H1 (cell line): ENCODE results near the gene GMCL2. TPM values are rescaled to one million over a fixed set of nuclear protein-coding genes. Genes with fewer than 3 reads are reported as not detected.

Experiments
- CTCF ChIA-PET: fragments of 300-600 bp; sonication (Branson Sonifier 250); formaldehyde crosslinking; loops from one replicate; lab custom pipeline; 2021; ENCODE audit not compliant: partially characterized antibody; lab: Charles Lee
- POLR2A ChIA-PET: fragments of 300-600 bp; sonication (Branson Sonifier 250); formaldehyde crosslinking; loops from one replicate; lab custom pipeline; 2021; ENCODE audit warnings: inconsistent platforms; ENCODE audit not compliant: partially characterized antibody; lab: Charles Lee
- DNase-seq, 2 experiments: peaks; one replicate each; pipeline versions ENCODE4 v3.0.0 to v3.0.0-alpha.2; 2010 to 2022; ENCODE audit warnings: low spot score in 2 of 2, low read depth in 1 of 2, mixed read lengths in 1 of 2
- FAIRE-seq: peaks from 2 replicates; lab custom pipeline; 2011; peaks lifted over from hg19 to GRCh38; lab: Jason Lieb, UNC
- H2AFZ ChIP-seq: 2 replicates; pipeline ENCODE4 v1.8.1; 2012; ENCODE audit warnings: low read length, inconsistent platforms
- H2AK5ac ChIP-seq: 2 replicates; pipeline ENCODE4 v1.6.1; 2013; ENCODE audit warnings: low read depth, low read length
- H2BK120ac ChIP-seq: replicated peaks from 2 replicates; pipeline ENCODE3; 2013; ENCODE audit warnings: low read depth, low read length, inconsistent platforms
- H2BK12ac ChIP-seq: 2 replicates; pipeline ENCODE4 v1.6.1; 2013; ENCODE audit warnings: low read depth, low read length
- H2BK15ac ChIP-seq: 2 replicates; pipeline ENCODE4 v1.6.1; 2013; ENCODE audit warnings: low read length
- H2BK20ac ChIP-seq: 2 replicates; pipeline ENCODE4 v1.6.1; 2013; ENCODE audit warnings: low read length
- H2BK5ac ChIP-seq: 2 replicates; pipeline ENCODE4 v1.6.1; 2013; ENCODE audit warnings: low read depth, low read length
- H3K14ac ChIP-seq: 2 replicates; pipeline ENCODE4 v1.6.1; 2013; ENCODE audit warnings: inconsistent platforms; ENCODE audit not compliant: insufficient read length
- H3K18ac ChIP-seq: 2 replicates; pipeline ENCODE4 v1.6.1; 2013; ENCODE audit warnings: low read length; ENCODE audit errors: extremely low read depth
- H3K23ac ChIP-seq: 2 replicates; pipeline ENCODE4 v1.6.1; 2013; ENCODE audit warnings: inconsistent platforms; ENCODE audit not compliant: insufficient read length
- H3K23me2 ChIP-seq: 2 replicates; pipeline ENCODE4 v1.6.1; 2013; ENCODE audit warnings: low read depth, low read length
- H3K27ac ChIP-seq: 2 replicates; pipeline ENCODE4 v1.6.1; 2011; ENCODE audit warnings: low read depth, low read length, inconsistent platforms
- H3K27me3 ChIP-seq, 4 experiments: replicated peaks in 1 of 4; 1 replicate in 1 of 4; 2 replicates in 3 of 4; pipeline versions ENCODE4 v1.6.1 to v1.8.1; 2011 to 2013; ENCODE audit warnings: low read length in 3 of 4, mild to moderate bottlenecking in 3 of 4, inconsistent platforms in 2 of 4, mixed read lengths in 2 of 4, moderate library complexity in 1 of 4; ENCODE audit not compliant: control insufficient read depth in 3 of 4, insufficient read depth in 3 of 4; ENCODE audit errors: extremely low read depth in 1 of 4
- H3K36me3 ChIP-seq, 4 experiments: 2 replicates each; pipeline versions ENCODE4 v1.6.1 to v1.8.1; 2011 to 2013; ENCODE audit warnings: mild to moderate bottlenecking in 4 of 4, low read length in 3 of 4, moderate library complexity in 2 of 4, control low read depth in 1 of 4, inconsistent platforms in 1 of 4; ENCODE audit not compliant: insufficient read depth in 4 of 4, control insufficient read depth in 2 of 4
- H3K4ac ChIP-seq: replicated peaks from 2 replicates; pipeline ENCODE3; 2013; ENCODE audit warnings: low read length, low read depth, mixed read lengths, inconsistent platforms; ENCODE audit not compliant: insufficient read length
- H3K4me1 ChIP-seq, 4 experiments: replicated peaks in 1 of 4; 1 replicate in 1 of 4; 2 replicates in 3 of 4; pipeline versions ENCODE4 v1.6.1 to v1.8.1; 2011 to 2013; ENCODE audit warnings: low read length in 3 of 4, inconsistent platforms in 2 of 4, mixed read lengths in 1 of 4; ENCODE audit not compliant: insufficient read depth in 4 of 4, control insufficient read depth in 3 of 4
- H3K4me2 ChIP-seq, 2 experiments: 2 replicates each; pipeline versions ENCODE4 v1.6.1 to v1.8.1; 2011 to 2013; ENCODE audit warnings: low read depth in 2 of 2, low read length in 2 of 2, control low read depth in 1 of 2, inconsistent platforms in 1 of 2, mild to moderate bottlenecking in 1 of 2; ENCODE audit not compliant: insufficient read depth in 1 of 2
- H3K4me3 ChIP-seq, 4 experiments: fragments of 200-600, 300-600 bp in 1 of 4; sonication (generic), shearing (Covaris generic), sonication (Bioruptor Twin) in 1 of 4; 2 replicates each; pipeline versions ENCODE4 v1.5.1 to v1.8.1; 2011 to 2016; ENCODE audit warnings: low read length in 4 of 4, low read depth in 3 of 4, control low read depth in 2 of 4, inconsistent platforms in 2 of 4, mild to moderate bottlenecking in 2 of 4, mixed read lengths in 1 of 4, moderate library complexity in 1 of 4; ENCODE audit not compliant: insufficient read depth in 2 of 4; ENCODE audit errors: extremely low read depth in 1 of 4
- H3K56ac ChIP-seq: replicated peaks from 2 replicates; pipeline ENCODE3; 2013; ENCODE audit warnings: low read depth, mild to moderate bottlenecking, mixed read lengths, low read length, inconsistent platforms; ENCODE audit not compliant: insufficient read length
- H3K79me1 ChIP-seq: 2 replicates; pipeline ENCODE4 v1.6.1; 2013; ENCODE audit warnings: low read depth, low read length, control low read depth
- H3K79me2 ChIP-seq, 2 experiments: 2 replicates each; pipeline versions ENCODE4 v1.6.1 to v1.8.1; 2012 to 2013; ENCODE audit warnings: low read length in 2 of 2, mild to moderate bottlenecking in 2 of 2, inconsistent platforms in 1 of 2; ENCODE audit not compliant: insufficient read depth in 2 of 2, control insufficient read depth in 1 of 2
- H3K9ac ChIP-seq, 4 experiments: replicated peaks in 1 of 4; 1 replicate in 1 of 4; 2 replicates in 3 of 4; pipeline versions ENCODE4 v1.6.1 to v1.8.1; 2011 to 2013; ENCODE audit warnings: low read depth in 3 of 4, low read length in 3 of 4, control low read depth in 2 of 4, mild to moderate bottlenecking in 2 of 4, moderate library complexity in 2 of 4, inconsistent platforms in 1 of 4; ENCODE audit errors: extremely low read depth in 1 of 4
- H3K9me3 ChIP-seq, 2 experiments: 2 replicates each; pipeline versions ENCODE4 v1.6.1 to v1.8.1; 2012 to 2013; ENCODE audit warnings: mild to moderate bottlenecking in 2 of 2, moderate library complexity in 2 of 2, control low read depth in 1 of 2, inconsistent platforms in 1 of 2, low read depth in 1 of 2, low read length in 1 of 2, mixed read lengths in 1 of 2; ENCODE audit not compliant: insufficient read depth in 2 of 2
- H4K20me1 ChIP-seq, 2 experiments: replicated peaks in 1 of 2; 2 replicates each; pipeline versions ENCODE3 to v1.8.1; 2011 to 2013; ENCODE audit warnings: inconsistent platforms in 2 of 2, low read length in 2 of 2, mild to moderate bottlenecking in 1 of 2; ENCODE audit not compliant: insufficient read depth in 2 of 2, control insufficient read depth in 1 of 2
- H4K5ac ChIP-seq: 2 replicates; pipeline ENCODE4 v1.6.1; 2013; ENCODE audit warnings: low read length, low read depth, mixed read lengths, inconsistent platforms; ENCODE audit not compliant: insufficient read length
- H4K8ac ChIP-seq: 2 replicates; pipeline ENCODE4 v1.8.0; 2013; ENCODE audit warnings: mild to moderate bottlenecking, moderate library complexity, low read length, inconsistent platforms; ENCODE audit not compliant: insufficient read depth; ENCODE audit errors: extremely low read depth
- H4K91ac ChIP-seq: replicated peaks from 2 replicates; pipeline ENCODE3; 2013; ENCODE audit warnings: low read length, mixed read lengths, inconsistent platforms; ENCODE audit not compliant: insufficient read length
- EGR1 ChIP-seq: IDR thresholded peaks from 2 replicates; pipeline ENCODE4 v1.6.1; 2011; ENCODE audit warnings: low read depth, low read length, borderline replicate concordance
- WGBS, 2 experiments: shearing (Covaris generic) in 1 of 2; methylation state at CpG; one replicate each; pipeline versions ENCODE4 v1.1.6 to v1.1.7; 2013 to 2015; ENCODE audit warnings: low lambda C conversion rate in 2 of 2, mixed read lengths in 2 of 2, inconsistent platforms in 1 of 2, low coverage in 1 of 2, missing lambda C conversion rate in 1 of 2; ENCODE audit not compliant: insufficient replicate concordance in 2 of 2, insufficient coverage in 1 of 2, insufficient read length in 1 of 2; ENCODE audit errors: extremely low coverage in 1 of 2, missing lambda C conversion rate in 1 of 2; 5-methylcytosine and 5-hydroxymethylcytosine counted together
- polyA plus RNA-seq, 7 experiments: library from polyadenylated mRNA; depleted of rRNA in 3 of 7; stranded (reverse) in 5 of 7; unstranded in 2 of 7; fragments of >200 nt in 5 of 7; fragments of 200-250 nt in 2 of 7; gene quantifications; 1 replicate in 5 of 7; 2 replicates in 1 of 7; 4 replicates in 1 of 7; pipeline versions ENCODE4 v1.2.1 to v1.2.3, GENCODE V29; 2011 to 2013; ENCODE audit warnings: missing spikeins in 2 of 7, mixed read lengths in 2 of 7
- total RNA-seq: library from RNA; stranded (reverse); fragmentation: NEBNext Ultra II Directional; extraction: Animal tissue kit (Norgen Biotek cat#: 25700); gene quantifications from 2 replicates; pipeline ENCODE4 v1.2.1, GENCODE V29; 2021

Gene GMCL2
- total and polyA plus RNA-seq, 2 of the 8 experiments (the other 6 are each of a cell fraction or from before 2014, with no cell fraction given), result 0.13 TPM; not detected in 1

GRCh38 chr5:178221853-178222252, 34.7 kb upstream of the GMCL2 start:
- no peaks in the 10 kb centered on the region for H3K79me2 ChIP-seq
- no peak overlapping the region for H3K56ac ChIP-seq
- no peak overlapping the region for H3K9ac ChIP-seq
- no peak overlapping the region for H2AFZ ChIP-seq
- H2BK120ac ChIP-seq, result no peak overlapping the region
- H4K8ac ChIP-seq, result no peak overlapping the region; the same call in 1 of the 2 replicates
- no peaks in the 10 kb centered on the region for H3K9me3 ChIP-seq
- H3K4me2 ChIP-seq, result no peak overlapping the region
- no peak overlapping the region for H4K91ac ChIP-seq
- no peak overlapping the region for H3K18ac ChIP-seq
- no peaks in the 10 kb centered on the region for H3K27me3 ChIP-seq
- H3K23ac ChIP-seq, result no peak overlapping the region
- CTCF ChIA-PET, result interaction anchor here (0.8 to 1.6 kb wide), 4 partner anchors 13 to 44 kb away, joined by 3 to 5 read pairs (median 4); no protein-coding TSS in a partner anchor
- no peak overlapping the region for H2BK15ac ChIP-seq
- FAIRE-seq, result no peak
- no peak overlapping the region for H2BK20ac ChIP-seq
- peaks cover 0 to 19% of the 10 kb centered on the region in 2 experiments for H4K20me1 ChIP-seq
- H3K4ac ChIP-seq, result no peak overlapping the region
- peaks cover 0 to 15% (median 9%) of the 10 kb centered on the region in 4 experiments; a peak in 6 of 7 replicates for H3K4me1 ChIP-seq
- POLR2A ChIA-PET, result interaction anchor here (1.0 to 21.6 kb wide), 5 partner anchors 8 to 20 kb away, joined by 3 to 507 read pairs (median 6); partner anchors contain the start of gene HNRNPAB
- no peak overlapping the region for H4K5ac ChIP-seq
- no peak overlapping the region for H2AK5ac ChIP-seq
- H3K4me3 ChIP-seq, result no peak overlapping the region
- no peak overlapping the region for H2BK5ac ChIP-seq
- no peak overlapping the region for H2BK12ac ChIP-seq
- no peak for DNase-seq
- no peak overlapping the region for H3K27ac ChIP-seq
- no peak for TF ChIP-seq EGR1
- no peaks in the 10 kb centered on the region for H3K23me2 ChIP-seq
- H3K14ac ChIP-seq, result no peak overlapping the region
- H3K36me3 ChIP-seq, result peaks cover 0 to 30% (median 6%) of the 10 kb centered on the region in 4 experiments; a peak in 7 of 8 replicates
- H3K79me1 ChIP-seq, result no peaks in the 10 kb centered on the region; the same call in 1 of the 2 replicates
- WGBS, 2 experiments, result 91% methylated on average over 4 of the region's 5 CpGs; no CpG with 5 or more reads in 1 of the 2 experiments
